H1 (cell line): Measurements from ENCODE around the gene MRPS25. TPM values are rescaled to one million over a fixed set of nuclear protein-coding genes. Genes with fewer than 3 reads are reported as not detected.

Experiments
- EGR1 ChIP-seq: IDR thresholded peaks from 2 replicates; pipeline ENCODE4 v1.6.1; 2011; ENCODE audit warnings: low read depth, low read length, borderline replicate concordance
- KDM1A ChIP-seq: fragments of 200-600, 300-600 bp; sonication (generic); IDR thresholded peaks from 2 replicates; pipeline ENCODE4 v1.7.1; 2016; ENCODE audit warnings: mild to moderate bottlenecking, low read length, borderline replicate concordance
- polyA plus RNA-seq, 7 experiments: library from polyadenylated mRNA; depleted of rRNA in 3 of 7; stranded (reverse) in 5 of 7; unstranded in 2 of 7; fragments of >200 nt in 5 of 7; fragments of 200-250 nt in 2 of 7; gene quantifications; 1 replicate in 5 of 7; 2 replicates in 1 of 7; 4 replicates in 1 of 7; pipeline versions ENCODE4 v1.2.1 to v1.2.3, GENCODE V29; 2011 to 2013; ENCODE audit warnings: missing spikeins in 2 of 7, mixed read lengths in 2 of 7
- total RNA-seq: library from RNA; stranded (reverse); fragmentation: NEBNext Ultra II Directional; extraction: Animal tissue kit (Norgen Biotek cat#: 25700); gene quantifications from 2 replicates; pipeline ENCODE4 v1.2.1, GENCODE V29; 2021

MRPS25 gene
- total and polyA plus RNA-seq, 2 of the 8 experiments (the other 6 are each of a cell fraction or from before 2014, with no cell fraction given), result 23.0 to 56.5 TPM

GRCh38 chr3:15052335-15053242, 12.5 kb downstream of the MRPS25 start (continued):
- no peak for TF ChIP-seq KDM1A
- TF ChIP-seq EGR1, result no peak
